H9 (cell line): Measurements from ENCODE around the gene RRP15. TPM values are rescaled to one million over a fixed set of nuclear protein-coding genes. Genes with fewer than 3 reads are reported as not detected.

Experiments used
- DNase-seq: peaks from one replicate; pipeline ENCODE4 v3.0.0-alpha.2; 2017
- H2AFZ ChIP-seq: one replicate; pipeline ENCODE4 v1.6.1; 2013; ENCODE audit warnings: mild to moderate bottlenecking, low read length, control low read depth, moderate library complexity
- H2AK5ac ChIP-seq: 2 replicates; pipeline ENCODE4 v1.6.1; 2013; ENCODE audit warnings: low read length, control low read depth, mixed read lengths; ENCODE audit not compliant: insufficient read length
- H2BK120ac ChIP-seq: one replicate; pipeline ENCODE4 v1.6.1; 2013; ENCODE audit warnings: low read depth, mild to moderate bottlenecking, low read length, control low read depth, inconsistent platforms; ENCODE audit not compliant: poor library complexity, severe bottlenecking
- H2BK12ac ChIP-seq: 2 replicates; pipeline ENCODE4 v1.6.1; 2013; ENCODE audit warnings: low read length, control low read depth, mixed read lengths, low read depth; ENCODE audit not compliant: insufficient read length
- H2BK15ac ChIP-seq: 2 replicates; pipeline ENCODE4 v1.6.1; 2013; ENCODE audit warnings: low read depth, low read length, control low read depth
- H2BK20ac ChIP-seq: one replicate; pipeline ENCODE4 v1.6.1; 2013; ENCODE audit warnings: low read depth, mild to moderate bottlenecking, low read length, control low read depth, inconsistent platforms; ENCODE audit not compliant: poor library complexity, severe bottlenecking
- H2BK5ac ChIP-seq: 2 replicates; pipeline ENCODE4 v1.6.1; 2013; ENCODE audit warnings: low read length, control low read depth, mixed read lengths; ENCODE audit not compliant: insufficient read length
- H3K14ac ChIP-seq: 2 replicates; pipeline ENCODE4 v1.6.1; 2013; ENCODE audit warnings: low read length, control low read depth; ENCODE audit not compliant: insufficient read depth
- H3K18ac ChIP-seq: 2 replicates; pipeline ENCODE4 v1.6.1; 2013; ENCODE audit warnings: low read depth, mild to moderate bottlenecking, mixed read lengths, low read length, control low read depth; ENCODE audit not compliant: insufficient read length
- H3K23ac ChIP-seq: 2 replicates; pipeline ENCODE4 v1.6.1; 2013; ENCODE audit warnings: low read length, control low read depth, mixed read lengths, low read depth; ENCODE audit not compliant: insufficient read length
- H3K23me2 ChIP-seq: 2 replicates; pipeline ENCODE4 v1.6.1; 2013; ENCODE audit warnings: low read depth, mild to moderate bottlenecking, mixed read lengths, low read length, control low read depth; ENCODE audit not compliant: insufficient read length, poor library complexity, severe bottlenecking
- H3K27ac ChIP-seq: 2 replicates; pipeline ENCODE4 v1.5.1; 2013; ENCODE audit warnings: low read length, control low read depth, mixed read lengths, low read depth; ENCODE audit not compliant: insufficient read length
- H3K27me3 ChIP-seq: 2 replicates; pipeline ENCODE4 v1.6.1; 2013; ENCODE audit warnings: low read length, control low read depth, inconsistent platforms; ENCODE audit not compliant: insufficient read depth
- H3K4ac ChIP-seq: 2 replicates; pipeline ENCODE4 v1.6.1; 2013; ENCODE audit warnings: low read depth, mild to moderate bottlenecking, control low read depth, inconsistent platforms, low read length, moderate library complexity
- H3K4me1 ChIP-seq: 2 replicates; pipeline ENCODE4 v1.6.1; 2013; ENCODE audit warnings: low read length, control low read depth, inconsistent platforms; ENCODE audit not compliant: insufficient read depth
- H3K4me2 ChIP-seq: 2 replicates; pipeline ENCODE4 v1.6.1; 2013; ENCODE audit warnings: low read length, control low read depth, mixed read lengths; ENCODE audit not compliant: insufficient read length, insufficient read depth
- H3K56ac ChIP-seq: 2 replicates; pipeline ENCODE4 v1.6.1; 2013; ENCODE audit warnings: low read depth, mild to moderate bottlenecking, mixed read lengths, low read length, control low read depth; ENCODE audit not compliant: insufficient read length
- H3K79me1 ChIP-seq: 2 replicates; pipeline ENCODE4 v1.6.1; 2013; ENCODE audit warnings: low read depth, mild to moderate bottlenecking, moderate library complexity, low read length, control low read depth, inconsistent platforms; ENCODE audit not compliant: insufficient read depth, poor library complexity, severe bottlenecking
- H3K79me2 ChIP-seq: 2 replicates; pipeline ENCODE4 v1.6.1; 2013; ENCODE audit warnings: low read length, control low read depth, inconsistent platforms; ENCODE audit not compliant: insufficient read depth
- H3K9ac ChIP-seq: 2 replicates; pipeline ENCODE4 v1.6.1; 2013; ENCODE audit warnings: low read length, control low read depth, mixed read lengths; ENCODE audit not compliant: insufficient read length; ENCODE audit errors: extremely low read depth
- H3K9me3 ChIP-seq: one replicate; pipeline ENCODE4 v1.6.1; 2013; ENCODE audit warnings: low read depth, low read length, inconsistent platforms; ENCODE audit not compliant: control insufficient read depth
- H3T11ph ChIP-seq: one replicate; pipeline ENCODE4 v1.6.1; 2013; ENCODE audit warnings: mild to moderate bottlenecking, low read length, control low read depth, inconsistent platforms
- H4K20me1 ChIP-seq: one replicate; pipeline ENCODE4 v1.6.1; 2013; ENCODE audit not compliant: control insufficient read depth, insufficient read length, insufficient read depth
- H4K5ac ChIP-seq: 2 replicates; pipeline ENCODE4 v1.6.1; 2013; ENCODE audit warnings: low read depth, mild to moderate bottlenecking, mixed read lengths, low read length, control low read depth; ENCODE audit not compliant: insufficient read length
- H4K8ac ChIP-seq: replicated peaks from 2 replicates; pipeline ENCODE4 v1.6.1; 2013; ENCODE audit warnings: low read length, control low read depth, mixed read lengths, low read depth; ENCODE audit not compliant: insufficient read length
- H4K91ac ChIP-seq: 2 replicates; pipeline ENCODE4 v1.6.1; 2013; ENCODE audit warnings: low read depth, mild to moderate bottlenecking, moderate library complexity, mixed read lengths, low read length, control low read depth; ENCODE audit not compliant: insufficient read length
- H3K27ac Mint-ChIP-seq, 3 experiments: 2 replicates in 2 of 3; 3 replicates in 1 of 3; pipeline ENCODE4 v1.8.0; 2020 to 2021; ENCODE audit warnings: mixed read lengths in 3 of 3, mild to moderate bottlenecking in 1 of 3, moderate library complexity in 1 of 3
- H3K27me3 Mint-ChIP-seq: 2 replicates; pipeline ENCODE4 v1.8.0; 2021; ENCODE audit warnings: low read depth, mild to moderate bottlenecking, moderate library complexity, mixed read lengths
- H3K36me3 Mint-ChIP-seq, 3 experiments: 2 replicates in 2 of 3; 3 replicates in 1 of 3; pipeline ENCODE4 v1.8.0; 2020 to 2021; ENCODE audit warnings: low read depth in 3 of 3, mixed read lengths in 3 of 3; ENCODE audit not compliant: insufficient read depth in 1 of 3
- H3K4me1 Mint-ChIP-seq, 2 experiments: 2 replicates each; pipeline ENCODE4 v1.8.0; 2020; ENCODE audit warnings: mixed read lengths in 2 of 2
- H3K4me3 Mint-ChIP-seq, 2 experiments: 2 replicates in 1 of 2; 3 replicates in 1 of 2; pipeline ENCODE4 v1.8.0; 2020 to 2021; ENCODE audit warnings: mild to moderate bottlenecking in 2 of 2, mixed read lengths in 2 of 2, moderate library complexity in 1 of 2
- H3K9me3 Mint-ChIP-seq, 2 experiments: 2 replicates in 1 of 2; 3 replicates in 1 of 2; pipeline ENCODE4 v1.8.0; 2020; ENCODE audit warnings: mild to moderate bottlenecking in 2 of 2, mixed read lengths in 2 of 2, moderate library complexity in 1 of 2
- WGBS: extraction: QIAGEN DNeasy Blood & Tissue Kit; methylation state at CpG from one replicate; pipeline ENCODE4 v1.1.7; 2013; ENCODE audit warnings: missing lambda C conversion rate, low lambda C conversion rate, mixed read lengths; ENCODE audit not compliant: insufficient read length; ENCODE audit errors: extremely low coverage; 5-methylcytosine and 5-hydroxymethylcytosine counted together
- total RNA-seq: library from RNA; stranded (reverse); gene quantifications from 2 replicates; pipeline ENCODE4 v1.2.1, GENCODE V29; 2021
- TF ChIP-seq, protein P1 (sequence below): fragments of 200-600 bp; sonication (generic); conservative IDR thresholded peaks from 3 replicates; pipeline ENCODE4 v1.8.0; 2021; ENCODE audit warnings: antibody characterized with exemption, mild to moderate bottlenecking

The RRP15 gene
- total RNA-seq, 1 experiment from 2014 or later, result 48.7 TPM

DNA sequence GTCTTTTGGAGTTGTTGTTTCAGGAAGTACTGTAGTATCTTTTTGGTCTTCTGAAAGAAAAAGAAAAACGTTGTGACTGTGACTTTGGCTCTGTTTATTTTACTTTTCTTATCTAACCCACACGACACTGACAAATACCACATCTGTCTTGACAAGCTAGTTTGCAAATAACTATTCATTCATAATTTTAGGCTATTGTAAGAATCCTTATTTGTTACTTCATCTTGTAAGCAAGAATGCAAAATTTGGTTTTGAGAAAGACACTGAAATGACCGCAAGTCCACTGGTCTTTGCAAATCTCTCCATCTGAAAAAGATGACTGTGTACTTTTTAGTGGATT is 72.8 kb downstream of the RRP15 start:
- TF ChIP-seq, protein P1, sequence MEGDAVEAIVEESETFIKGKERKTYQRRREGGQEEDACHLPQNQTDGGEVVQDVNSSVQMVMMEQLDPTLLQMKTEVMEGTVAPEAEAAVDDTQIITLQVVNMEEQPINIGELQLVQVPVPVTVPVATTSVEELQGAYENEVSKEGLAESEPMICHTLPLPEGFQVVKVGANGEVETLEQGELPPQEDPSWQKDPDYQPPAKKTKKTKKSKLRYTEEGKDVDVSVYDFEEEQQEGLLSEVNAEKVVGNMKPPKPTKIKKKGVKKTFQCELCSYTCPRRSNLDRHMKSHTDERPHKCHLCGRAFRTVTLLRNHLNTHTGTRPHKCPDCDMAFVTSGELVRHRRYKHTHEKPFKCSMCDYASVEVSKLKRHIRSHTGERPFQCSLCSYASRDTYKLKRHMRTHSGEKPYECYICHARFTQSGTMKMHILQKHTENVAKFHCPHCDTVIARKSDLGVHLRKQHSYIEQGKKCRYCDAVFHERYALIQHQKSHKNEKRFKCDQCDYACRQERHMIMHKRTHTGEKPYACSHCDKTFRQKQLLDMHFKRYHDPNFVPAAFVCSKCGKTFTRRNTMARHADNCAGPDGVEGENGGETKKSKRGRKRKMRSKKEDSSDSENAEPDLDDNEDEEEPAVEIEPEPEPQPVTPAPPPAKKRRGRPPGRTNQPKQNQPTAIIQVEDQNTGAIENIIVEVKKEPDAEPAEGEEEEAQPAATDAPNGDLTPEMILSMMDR, result no peak
- H3K27me3 ChIP-seq, result no peaks in the 10 kb centered on the region
- H2BK12ac ChIP-seq, result no peak overlapping the region
- WGBS, result no CpG with 5 or more reads among the region's 3 CpGs
- no peak overlapping the region for H3K4ac ChIP-seq
- no peak overlapping the region for H3K27ac Mint-ChIP-seq
- H3K27me3 Mint-ChIP-seq, result no peaks in the 10 kb centered on the region
- H3K9me3 Mint-ChIP-seq, result no peaks in the 10 kb centered on the region
- H2AFZ ChIP-seq, result no peak overlapping the region
- H3K4me2 ChIP-seq, result no peak overlapping the region
- H3K4me1 ChIP-seq, result no peaks in the 10 kb centered on the region
- H2BK120ac ChIP-seq, result no peak overlapping the region
- no peak overlapping the region for H3T11ph ChIP-seq
- H3K56ac ChIP-seq, result no peak overlapping the region
- no peaks in the 10 kb centered on the region for H3K79me2 ChIP-seq
- no peaks in the 10 kb centered on the region for H3K9me3 ChIP-seq
- no peak for DNase-seq
- H3K23ac ChIP-seq, result no peak overlapping the region
- H3K23me2 ChIP-seq, result no peaks in the 10 kb centered on the region
- H3K18ac ChIP-seq, result no peak overlapping the region
- H4K8ac ChIP-seq, result no peak overlapping the region
- H3K4me1 Mint-ChIP-seq, result peaks cover 7 to 8% of the 10 kb centered on the region in 2 experiments; a peak in 2 of 4 replicates
- H3K14ac ChIP-seq, result no peak overlapping the region
- H2AK5ac ChIP-seq, result no peak overlapping the region
- H3K27ac ChIP-seq, result no peak overlapping the region
- no peak overlapping the region for H3K9ac ChIP-seq
- H3K36me3 Mint-ChIP-seq, result no peaks in the 10 kb centered on the region
- H4K20me1 ChIP-seq, result no peaks in the 10 kb centered on the region
- no peaks in the 10 kb centered on the region for H3K79me1 ChIP-seq
- H2BK20ac ChIP-seq, result no peak overlapping the region
- no peak overlapping the region for H2BK15ac ChIP-seq
- no peak overlapping the region for H4K5ac ChIP-seq
- H4K91ac ChIP-seq, result no peak overlapping the region
- H3K4me3 Mint-ChIP-seq, result no peak overlapping the region
- no peak overlapping the region for H2BK5ac ChIP-seq
